K562 (cell line): ENCODE measurements around the gene PRCC. TPM values are rescaled to one million over a fixed set of nuclear protein-coding genes. Genes with fewer than 3 reads are reported as not detected.

ENCODE experiments used
- AFF1 ChIP-seq, 2 experiments: fragments of 450-650 bp; IDR thresholded peaks; 2 replicates each; pipeline ENCODE4 v1.6.1; 2018; ENCODE audit warnings: mild to moderate bottlenecking in 2 of 2, low read depth in 1 of 2; ENCODE audit not compliant: partially characterized antibody in 2 of 2
- ASH1L ChIP-seq: fragments of 450-650 bp; IDR thresholded peaks from 2 replicates; pipeline ENCODE4 v1.6.1; 2018; ENCODE audit warnings: borderline replicate concordance, mild to moderate bottlenecking, low read depth; ENCODE audit not compliant: partially characterized antibody
- ATF7 ChIP-seq: fragments of 450-650 bp; IDR thresholded peaks from 2 replicates; pipeline ENCODE4 v1.7.1; 2014; ENCODE audit warnings: mild to moderate bottlenecking, moderate library complexity
- BHLHE40 ChIP-seq: IDR thresholded peaks from 2 replicates; pipeline ENCODE4 v1.6.1; 2011; ENCODE audit warnings: low read length, improper control_type of control experiment
- BRD9 ChIP-seq: fragments of 450-650 bp; IDR thresholded peaks from 2 replicates; pipeline ENCODE4 v1.6.1; 2018; ENCODE audit warnings: low read depth; ENCODE audit not compliant: partially characterized antibody
- ETS2 ChIP-seq: IDR thresholded peaks from 2 replicates; pipeline ENCODE4 v1.6.1; 2016; ENCODE audit warnings: borderline replicate concordance, missing genetic modification characterization, mild to moderate bottlenecking, moderate library complexity, missing compliant biosample characterization; ENCODE audit not compliant: poor library complexity, severe bottlenecking
- HDAC1 ChIP-seq, 2 experiments: fragments of 450-650 bp; IDR thresholded peaks; 2 replicates each; pipeline ENCODE4 v1.6.1; 2016 to 2017; ENCODE audit warnings: inconsistent platforms in 1 of 2, mild to moderate bottlenecking in 1 of 2, moderate library complexity in 1 of 2
- JUND ChIP-seq, 2 experiments: IDR thresholded peaks; 2 replicates in 1 of 2; 3 replicates in 1 of 2; pipeline ENCODE4 v1.6.1; 2011; ENCODE audit warnings: borderline replicate concordance in 2 of 2, low read depth in 2 of 2, low read length in 2 of 2, improper control_type of control experiment in 1 of 2, missing biosample characterization in 1 of 2, missing genetic modification characterization in 1 of 2, missing genetic modification reagents in 1 of 2
- SIX5 ChIP-seq, 2 experiments: IDR thresholded peaks; 2 replicates each; pipeline ENCODE4 v1.6.1; 2011; ENCODE audit warnings: low read length in 2 of 2, borderline replicate concordance in 1 of 2, low read depth in 1 of 2, mild to moderate bottlenecking in 1 of 2, moderate library complexity in 1 of 2; ENCODE audit not compliant: insufficient read depth in 1 of 2
- SMARCA4 ChIP-seq: fragments of 450-650 bp; IDR thresholded peaks from 2 replicates; pipeline ENCODE4 v1.6.1; 2016
- SPI1 ChIP-seq: IDR thresholded peaks from 2 replicates; pipeline ENCODE4 v1.6.1; 2011; ENCODE audit warnings: low read depth, low read length, control low read depth, borderline replicate concordance
- STAT5A ChIP-seq: IDR thresholded peaks from 2 replicates; pipeline ENCODE4 v1.6.1; 2012; ENCODE audit warnings: low read length, inconsistent platforms, borderline replicate concordance
- TCFL5 ChIP-seq: fragments of 250-450 bp; sonication (Bioruptor Pico); conservative IDR thresholded peaks from 2 replicates; pipeline ENCODE4 v1.6.1; 2021; ENCODE audit warnings: mild to moderate bottlenecking, moderate library complexity, matching md5 sums
- ZBTB11 ChIP-seq, 3 experiments: fragments of 200-800 bp in 1 of 3; fragments of 250-450 bp in 1 of 3; fragments of 450-650 bp in 1 of 3; sonication (Bioruptor Pico) in 1 of 3; sonication (Bioruptor generic) in 1 of 3; formaldehyde crosslinking in 1 of 3; IDR thresholded peaks; 2 replicates each; pipeline versions ENCODE4 v1.6.1 to v1.8.0; 2016 to 2022; ENCODE audit warnings: mild to moderate bottlenecking in 2 of 3, missing genetic modification characterization in 2 of 3, missing compliant biosample characterization in 1 of 3, moderate library complexity in 1 of 3
- ZNF143 ChIP-seq: sonication (generic); formaldehyde crosslinking; IDR thresholded peaks from 2 replicates; pipeline ENCODE4 v1.9.0; 2022; ENCODE audit warnings: mild to moderate bottlenecking, missing genetic modification reagents
- ZNF263 ChIP-seq: sonication (generic); formaldehyde crosslinking; IDR thresholded peaks from 2 replicates; pipeline ENCODE4 v1.8.0; 2022; ENCODE audit warnings: mild to moderate bottlenecking, missing genetic modification reagents, borderline replicate concordance
- polyA plus RNA-seq, 8 experiments: library from polyadenylated mRNA; depleted of rRNA in 4 of 8; stranded (reverse) in 5 of 8; unstranded in 3 of 8; fragments of >200 nt; fragmentation: Nextera tagmentation in 2 of 8; fragmentation: Illumina TruSeq in 1 of 8; extraction: Ambion mirVana in 2 of 8; extraction: Trizol in 1 of 8; gene quantifications; 2 replicates each; pipeline versions ENCODE4 v1.2.1 to v1.2.3, GENCODE V29; 2011 to 2014; ENCODE audit warnings: inconsistent platforms in 1 of 8, missing spikeins in 1 of 8
- total RNA-seq, 7 experiments: library from RNA; depleted of rRNA in 6 of 7; stranded (reverse); fragments of >200 nt in 6 of 7; fragmentation: Illumina TruSeq in 2 of 7; extraction: Trizol in 2 of 7; gene quantifications; 2 replicates each; pipeline versions ENCODE4 v1.2.1 to v1.2.3, GENCODE V29; 2011 to 2021; ENCODE audit warnings: low replicate concordance in 1 of 7

Gene PRCC
- total and polyA plus RNA-seq, 9 of the 15 experiments (the other 6 are each of a cell fraction or from before 2014, with no cell fraction given) = 23.9 to 201 (median 41.1) TPM

GRCh38 chr1:156725683-156726280 lies 41.6 kb upstream of the PRCC start (continued):
- TF ChIP-seq ZNF143 (CRISPR knock-in tag) (peak; percentile 68), ATF7 (peak; percentile 54; the same call in 1 of the 2 replicates), STAT5A (0 out of 2 replicates have a peak, but pooled peaks have one; percentile 19), ASH1L (peak; percentile 29), ZBTB11 (CRISPR knock-in tag; IDR thresholded peaks at IDR 0.05) (0 out of 6 replicates have a peak, but pooled peaks of 1 of the 3 experiments have one; percentile 11), SMARCA4 (0 out of 2 replicates have a peak, but pooled peaks have one; percentile 55), BHLHE40 (0 out of 2 replicates have a peak, but pooled peaks have one; percentile 6), TCFL5 (no peak), AFF1 (IDR thresholded peaks at IDR 0.05; ENCODE audit: low read depth in 1 of 2, partially characterized antibody in 2 of 2) (peak; percentile 23 to 54), ZNF263 (CRISPR knock-in tag) (peak; percentile 80), SPI1 (peak; percentile 100), HDAC1 (IDR thresholded peaks at IDR 0.05) (peak in 1 of 2 experiments; percentile 86; a peak in 1 of 4 replicates), BRD9 (peak; percentile 74), ETS2 (tag) (no peak), JUND (IDR thresholded peaks at IDR 0.05; ENCODE audit: borderline replicate concordance, low read depth, low read length) (peak; percentile 66), JUND (tag; IDR thresholded peaks at IDR 0.05; ENCODE audit: borderline replicate concordance, low read depth, low read length) (peak; percentile 72; the same call in 2 of the 3 replicates), SIX5 (IDR thresholded peaks at IDR 0.05; ENCODE audit: borderline replicate concordance in 1 of 2, insufficient read depth in 1 of 2, low read depth in 1 of 2, low read length in 2 of 2) (no peak)
